Stimulated activated CD4-positive, alpha-beta T cell treated with anti-CD3 and anti-CD28 coated beads, Interleukin-4, amount 100 ng/mL, for 4 hours (primary cell): ENCODE measurements around the gene RHOC.

Source experiments
- DNase-seq, 2 experiments: peaks; one replicate each; pipeline ENCODE4 v3.0.0-alpha.2; 2020

Gene RHOC

DNA sequence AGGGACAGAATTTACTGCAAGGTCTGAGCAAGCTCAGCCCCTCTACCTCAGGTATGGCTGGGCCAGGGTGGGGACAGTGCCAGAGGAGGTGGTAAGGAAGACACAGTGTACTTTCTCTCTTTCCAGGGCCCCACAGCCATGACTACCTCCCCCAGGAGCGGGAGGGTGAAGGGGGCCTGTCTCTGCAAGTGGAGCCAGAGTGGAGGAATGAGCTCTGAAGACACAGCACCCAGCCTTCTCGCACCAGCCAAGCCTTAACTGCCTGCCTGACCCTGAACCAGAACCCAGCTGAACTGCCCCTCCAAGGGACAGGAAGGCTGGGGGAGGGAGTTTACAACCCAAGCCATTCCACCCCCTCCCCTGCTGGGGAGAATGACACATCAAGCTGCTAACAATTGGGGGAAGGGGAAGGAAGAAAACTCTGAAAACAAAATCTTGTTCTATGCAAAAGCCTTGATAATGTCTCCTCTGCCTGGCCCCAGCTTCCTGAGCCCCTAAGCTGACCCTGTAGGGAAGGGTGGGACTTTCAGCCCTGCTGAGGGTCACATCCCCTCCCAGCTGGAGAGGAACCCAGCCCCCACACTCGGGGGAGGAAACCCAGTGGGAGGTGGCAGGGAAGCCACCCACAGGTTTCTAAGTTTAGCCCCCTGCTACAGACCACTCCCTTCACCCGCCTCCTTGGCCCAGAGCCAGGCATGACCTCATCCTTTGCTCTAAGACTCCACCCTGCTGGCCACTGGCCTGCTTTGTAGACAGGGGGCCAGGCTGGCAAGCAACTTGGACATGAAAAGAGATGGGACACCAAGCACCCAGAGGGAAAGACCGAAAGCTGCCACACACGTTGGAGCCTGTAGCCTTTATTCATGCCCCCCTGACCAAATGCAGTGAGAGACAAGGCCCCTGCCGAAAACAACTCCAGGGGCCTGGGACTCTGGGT lies 6.4 kb downstream of the RHOC start:
- peak; percentile 62 to 72 for DNase-seq

GRCh38 chr1:112699425-112700144 lies 7.3 kb downstream of the RHOC start:
- DNase-seq = no peak

DNA sequence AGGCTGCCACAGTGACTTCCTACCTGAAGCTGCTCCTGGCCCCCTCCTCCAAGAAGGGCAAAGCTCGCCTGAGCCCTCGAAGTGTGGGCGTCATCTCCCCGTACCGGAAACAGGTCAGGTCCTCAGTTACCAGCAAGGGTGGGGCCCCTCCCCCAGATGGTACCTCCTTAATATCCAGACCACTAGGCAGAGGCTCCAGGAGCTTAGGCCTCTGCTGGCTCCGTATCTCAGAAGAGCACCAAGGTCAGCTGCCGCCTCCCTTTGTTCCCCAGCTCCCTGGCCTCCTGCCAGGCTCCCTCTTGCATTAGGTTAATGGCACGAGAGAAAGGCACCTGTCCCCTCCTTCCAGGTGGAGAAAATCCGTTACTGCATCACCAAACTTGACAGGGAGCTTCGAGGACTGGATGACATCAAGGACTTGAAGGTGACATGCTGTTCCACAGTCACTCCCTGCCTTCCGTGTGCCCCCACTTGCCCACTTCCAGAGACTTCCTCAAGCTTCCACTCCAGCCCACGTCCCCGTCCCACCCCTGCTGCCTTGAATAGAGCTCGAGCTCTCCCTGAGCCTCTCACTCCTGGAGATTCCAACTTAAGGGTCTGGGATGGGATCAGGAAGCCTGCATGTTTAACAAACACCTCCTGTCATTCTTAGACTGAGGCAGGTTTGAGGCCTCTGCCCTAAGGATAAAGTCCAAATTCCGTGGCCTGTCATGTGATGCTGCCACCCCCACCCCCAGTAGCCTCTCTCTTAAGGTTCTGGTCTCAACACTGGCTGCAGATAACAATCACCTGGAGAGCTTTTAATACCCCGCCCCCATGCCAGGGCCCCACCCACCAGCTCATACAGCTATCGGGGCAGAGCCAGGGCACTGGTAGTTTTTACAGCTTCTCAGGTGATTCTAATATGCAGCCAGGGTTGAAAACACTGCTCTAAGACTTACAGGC lies 8.3 kb downstream of the RHOC start:
- DNase-seq = no peak

GRCh38 chr1:112697781-112698201 lies 9.1 kb downstream of the RHOC start:
- DNase-seq = no peak

- no peak for DNase-seq
Measured at GRCh38 chr1:112696578-112697314, 10.2 kb downstream of the RHOC start.

DNA sequence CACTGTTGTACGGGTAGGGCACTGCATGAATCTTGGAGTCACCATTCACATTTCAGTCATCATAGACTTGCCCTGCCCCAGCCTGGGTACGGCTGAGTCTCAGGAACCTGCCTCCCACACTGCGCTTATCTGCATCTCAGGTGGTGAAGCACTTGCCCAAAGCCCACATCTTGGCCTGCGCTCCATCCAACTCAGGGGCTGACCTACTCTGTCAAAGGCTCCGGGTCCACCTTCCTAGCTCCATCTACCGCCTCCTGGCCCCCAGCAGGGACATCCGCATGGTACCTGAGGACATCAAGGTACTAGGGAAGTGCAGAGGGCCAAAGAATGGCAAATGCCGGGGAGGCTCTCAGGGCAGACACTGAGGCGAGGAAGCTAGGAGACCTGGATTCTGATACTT lies 11.7 kb downstream of the RHOC start:
- no peak for DNase-seq

GRCh38 chr1:112694363-112694929 lies 12.5 kb downstream of the RHOC start:
- DNase-seq = no peak

DNA sequence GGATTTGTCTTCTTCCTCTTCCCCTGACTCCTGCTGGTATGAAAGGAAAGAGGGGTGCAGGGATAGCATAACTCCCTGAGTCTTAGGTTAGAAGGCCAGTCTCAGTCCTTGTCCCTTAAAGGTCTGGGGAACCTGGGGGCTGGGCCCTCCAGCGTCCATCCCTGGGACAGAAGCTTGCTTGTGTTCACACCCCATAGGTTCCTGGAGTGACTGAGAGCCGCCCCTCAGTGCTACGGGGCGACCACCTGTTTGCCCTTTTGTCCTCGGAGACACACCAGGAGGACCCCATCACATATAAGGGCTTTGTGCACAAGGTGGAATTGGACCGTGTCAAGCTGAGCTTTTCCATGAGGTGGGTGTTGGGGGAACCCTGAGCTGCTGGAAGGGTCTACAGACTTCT lies 13.1 kb downstream of the RHOC start:
- DNase-seq = no peak

- no peak for DNase-seq
Measured at GRCh38 chr1:112692681-112693080, 14.2 kb downstream of the RHOC start.

DNA sequence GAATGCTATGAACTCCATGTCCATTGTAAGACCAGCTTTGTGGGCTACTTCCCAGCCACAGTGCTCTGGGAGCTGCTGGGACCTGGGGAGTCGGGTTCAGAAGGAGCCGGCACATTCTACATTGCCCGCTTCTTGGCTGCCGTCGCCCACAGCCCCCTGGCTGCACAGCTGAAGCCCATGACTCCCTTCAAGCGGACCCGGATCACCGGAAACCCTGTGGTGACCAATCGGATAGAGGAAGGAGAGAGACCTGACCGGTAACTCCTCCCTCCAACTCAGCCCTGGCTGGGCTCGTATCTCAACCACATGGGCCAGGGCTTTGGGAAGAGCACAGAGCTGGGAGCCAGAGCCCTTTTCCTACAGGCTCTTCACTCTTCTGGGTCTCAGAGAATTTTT lies 17.1 kb downstream of the RHOC start:
- no peak for DNase-seq

GRCh38 chr1:112689196-112689841 lies 17.6 kb downstream of the RHOC start:
- DNase-seq = no peak

- DNase-seq = no peak
Measured at GRCh38 chr1:112688781-112689193, 18.1 kb downstream of the RHOC start.

GRCh38 chr1:112687785-112688496 lies 19.0 kb downstream of the RHOC start:
- no peak for DNase-seq

DNA sequence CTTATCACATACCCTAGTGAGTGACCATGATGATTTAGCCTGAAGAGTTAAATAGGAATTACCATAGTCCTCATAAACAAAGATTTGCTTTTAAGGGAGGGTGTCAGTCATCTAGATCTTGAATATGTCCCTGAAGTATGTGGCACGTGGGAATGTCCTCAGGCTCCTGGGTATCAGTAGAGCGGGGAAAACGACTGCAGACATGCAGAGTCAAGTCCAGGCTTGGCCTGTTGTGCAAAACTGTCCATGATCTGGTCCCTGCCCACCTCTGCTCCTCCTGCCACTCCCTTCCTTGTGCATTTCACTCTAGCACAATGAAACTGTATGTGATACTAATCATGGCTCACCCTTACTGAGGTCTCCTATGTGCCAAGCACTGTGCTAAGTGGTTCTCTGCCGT lies 19.6 kb downstream of the RHOC start:
- DNase-seq = no peak

GRCh38 chr1:112686835-112687234 lies 20.1 kb downstream of the RHOC start:
- DNase-seq = no peak

GRCh38 chr1:112686417-112686816 lies 20.5 kb downstream of the RHOC start:
- no peak for DNase-seq

GRCh38 chr1:112685913-112686312 lies 21.0 kb downstream of the RHOC start:
- no peak for DNase-seq

DNA sequence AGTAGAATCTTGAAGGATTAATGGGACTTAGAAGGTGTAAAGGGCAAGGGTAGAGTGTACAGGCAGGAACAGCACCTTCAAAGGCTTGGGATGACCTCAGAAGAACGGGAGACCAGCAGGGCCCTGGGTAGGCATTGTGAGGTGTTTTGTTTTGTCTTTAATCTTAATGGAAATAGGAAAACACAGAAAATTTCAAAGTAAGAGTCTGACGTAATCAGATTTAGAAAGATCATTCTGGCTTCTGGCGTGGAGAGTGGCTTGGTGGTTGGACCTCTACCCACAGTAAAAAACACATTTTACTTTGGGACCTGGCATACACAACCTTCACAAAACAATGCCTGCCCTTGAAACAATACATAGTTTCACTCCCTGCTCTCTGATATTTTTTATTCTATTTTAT lies 28.3 kb downstream of the RHOC start:
- no peak for DNase-seq

DNA sequence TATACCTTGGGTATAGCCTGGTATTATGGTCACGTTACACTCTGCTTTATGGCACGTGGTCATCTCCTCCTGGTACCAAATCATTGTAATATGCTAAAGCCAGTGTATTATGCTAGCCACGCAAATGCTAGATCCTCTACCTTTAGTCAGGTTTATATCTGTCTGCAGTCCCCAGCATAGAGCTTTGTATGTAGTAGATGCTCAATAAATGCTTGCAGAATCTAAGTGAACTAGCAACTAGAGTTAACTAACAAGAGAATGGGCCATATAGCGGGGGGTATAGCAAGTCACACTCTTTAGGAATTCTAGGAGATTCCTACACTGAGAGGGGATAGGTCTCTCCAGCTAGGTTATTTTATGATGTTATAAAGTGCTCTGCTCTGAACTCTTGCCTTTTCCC lies 29.4 kb downstream of the RHOC start:
- DNase-seq = no peak

DNA sequence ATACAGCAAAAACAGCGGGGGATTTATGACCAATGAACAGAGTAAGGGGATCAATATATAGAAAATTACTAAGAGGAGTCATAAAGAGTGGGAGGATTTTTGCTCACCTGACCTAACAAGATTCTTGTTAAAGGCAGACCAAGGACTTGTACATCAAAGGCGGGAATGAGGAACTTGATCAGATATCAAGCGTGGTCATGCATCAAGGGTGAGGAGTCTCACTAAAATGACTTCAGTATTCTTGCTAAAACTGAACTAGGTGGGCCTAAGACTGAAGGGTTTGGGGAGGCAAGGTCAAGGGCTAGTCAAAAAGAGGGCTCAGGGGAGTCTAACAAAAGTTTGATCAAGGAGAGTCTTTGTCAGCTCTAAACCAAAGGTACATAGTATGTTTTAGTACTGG lies 30.4 kb downstream of the RHOC start:
- DNase-seq = no peak
